AG09309 (cell line): ENCODE results near the gene LIME1.

Source experiments
- DNase-seq: peaks from one replicate; pipeline ENCODE4 v3.0.0-alpha.2; 2010; ENCODE audit warnings: low read depth
- H3K4me3 ChIP-seq: 2 replicates; pipeline ENCODE4 v1.5.1; 2011; ENCODE audit warnings: mild to moderate bottlenecking, low read depth, low read length, moderate library complexity; ENCODE audit not compliant: control insufficient read depth
- CTCF ChIP-seq: IDR thresholded peaks from 2 replicates; pipeline ENCODE4 v1.5.1; 2011; ENCODE audit warnings: mild to moderate bottlenecking, low read depth, low read length, inconsistent platforms; ENCODE audit not compliant: insufficient read depth, control insufficient read depth; ENCODE audit errors: missing control alignments

LIME1 gene

GRCh38 chr20:63749597-63750508 is 13.4 kb downstream of the LIME1 start:
- DNase-seq: no peak
- no peak overlapping the region for H3K4me3 ChIP-seq
- TF ChIP-seq CTCF: no peak

- no peak for TF ChIP-seq CTCF
- no peak overlapping the region for H3K4me3 ChIP-seq
- no peak for DNase-seq
Measured at GRCh38 chr20:63750807-63751470, 14.5 kb downstream of the LIME1 start.

- no peak for DNase-seq
Measured at GRCh38 chr20:63751471-63752271, 15.2 kb downstream of the LIME1 start.

GRCh38 chr20:63752411-63753101 is 16.1 kb downstream of the LIME1 start:
- no peak overlapping the region for H3K4me3 ChIP-seq
- TF ChIP-seq CTCF: no peak
- DNase-seq: no peak

More at GRCh38 chr20:63751471-63752271, 15.2 kb downstream of the LIME1 start:
- TF ChIP-seq CTCF: no peak
- no peak overlapping the region for H3K4me3 ChIP-seq

- TF ChIP-seq CTCF: no peak
- DNase-seq: no peak
- H3K4me3 ChIP-seq: no peak overlapping the region
Measured at GRCh38 chr20:63753381-63753780, 16.9 kb downstream of the LIME1 start.

GRCh38 chr20:63754008-63754407 is 17.5 kb downstream of the LIME1 start:
- no peak for DNase-seq
- H3K4me3 ChIP-seq: no peak overlapping the region
- no peak for TF ChIP-seq CTCF
